Glutamatergic neuron (in vitro differentiated cells): ENCODE results near the gene MFSD6. TPM values are rescaled to one million over a fixed set of nuclear protein-coding genes. Genes with fewer than 3 reads are reported as not detected.

Experiments
- DNase-seq: peaks from one replicate; pipeline ENCODE4 v3.0.0; 2022
- H3K27ac Mint-ChIP-seq: one replicate; pipeline ENCODE4 v1.8.0; 2020; ENCODE audit warnings: mild to moderate bottlenecking, mixed read lengths, inconsistent platforms; ENCODE audit not compliant: unreplicated experiment
- H3K27me3 Mint-ChIP-seq: one replicate; pipeline ENCODE4 v1.8.0; 2020; ENCODE audit warnings: mild to moderate bottlenecking, moderate library complexity, mixed read lengths, inconsistent platforms; ENCODE audit not compliant: unreplicated experiment
- H3K36me3 Mint-ChIP-seq: one replicate; pipeline ENCODE4 v1.8.0; 2020; ENCODE audit warnings: mild to moderate bottlenecking, mixed read lengths, inconsistent platforms; ENCODE audit not compliant: unreplicated experiment
- H3K4me1 Mint-ChIP-seq: one replicate; pipeline ENCODE4 v1.8.0; 2020; ENCODE audit warnings: mild to moderate bottlenecking, low read depth, mixed read lengths, inconsistent platforms; ENCODE audit not compliant: unreplicated experiment
- H3K4me3 Mint-ChIP-seq: one replicate; pipeline ENCODE4 v1.8.0; 2020; ENCODE audit warnings: mild to moderate bottlenecking, mixed read lengths, inconsistent platforms; ENCODE audit not compliant: unreplicated experiment
- H3K9me3 Mint-ChIP-seq: one replicate; pipeline ENCODE4 v1.8.0; 2020; ENCODE audit warnings: mild to moderate bottlenecking, moderate library complexity, mixed read lengths, inconsistent platforms; ENCODE audit not compliant: unreplicated experiment
- CTCF ChIP-seq: fragments of 200-600 bp; sonication (generic); IDR thresholded peaks from one replicate; pipeline ENCODE4 v1.5.0; 2021; ENCODE audit not compliant: partially characterized antibody, unreplicated experiment
- total RNA-seq: library from RNA; stranded (reverse); fragmentation: NEBNext Ultra II Directional; extraction: Animal tissue kit (Norgen Biotek cat#: 25700); gene quantifications from one replicate; pipeline ENCODE4 v1.2.1, GENCODE V29; 2021; ENCODE audit not compliant: unreplicated experiment

Gene MFSD6
- total RNA-seq, 1 donor from 2014 or later, result 31.0 TPM

DNA sequence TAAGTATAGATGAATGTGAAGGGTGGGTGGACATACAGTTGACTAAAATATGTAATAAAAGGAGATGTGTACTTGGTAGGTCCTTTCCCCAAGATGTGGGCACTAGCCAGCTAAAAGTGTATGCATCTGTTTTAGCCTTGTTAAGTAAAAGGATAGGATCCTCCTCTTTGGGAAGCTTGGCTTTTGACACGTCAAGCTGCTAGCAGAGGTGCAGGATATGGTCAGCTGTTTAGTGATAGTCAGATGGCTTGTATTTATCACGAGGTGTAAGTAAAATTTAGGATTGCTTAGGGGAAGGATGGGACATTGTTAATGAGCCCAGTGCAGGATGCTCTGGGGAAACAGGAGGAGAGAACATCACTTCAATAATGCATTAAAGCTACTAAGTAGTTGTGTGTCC is 1.5 kb downstream of the MFSD6 start:
- H3K36me3 Mint-ChIP-seq, result no peaks in the 10 kb centered on the region
- no peak overlapping the region for H3K27ac Mint-ChIP-seq
- peak overlapping the region; percentile 85 for H3K4me3 Mint-ChIP-seq
- H3K27me3 Mint-ChIP-seq, result peaks cover 2% of the 10 kb centered on the region
- H3K9me3 Mint-ChIP-seq, result peaks cover 7% of the 10 kb centered on the region
- no peak for TF ChIP-seq CTCF
- no peaks in the 10 kb centered on the region for H3K4me1 Mint-ChIP-seq
- no peak for DNase-seq

DNA sequence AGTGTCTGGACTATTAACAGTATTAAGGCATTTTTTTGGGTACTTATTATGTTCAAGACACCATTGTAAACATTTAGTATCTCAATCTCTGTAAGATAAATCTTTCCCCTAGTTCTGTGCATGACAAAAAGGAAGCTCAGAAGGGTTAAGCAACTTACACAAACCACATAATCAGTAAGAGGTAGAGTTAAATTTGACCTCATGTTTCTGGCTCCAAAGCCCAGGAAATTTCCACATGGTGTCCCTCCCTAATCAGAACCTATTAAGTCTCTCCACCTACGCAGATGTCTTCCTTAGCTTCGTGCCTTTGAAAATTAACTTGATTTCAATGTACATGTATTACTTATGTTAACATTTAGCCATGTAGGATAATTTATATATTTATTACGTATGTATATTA is 2.0 kb downstream of the MFSD6 start:
- TF ChIP-seq CTCF, result no peak
- no peak for DNase-seq
- Mint-ChIP-seq H3K9me3 (peaks cover 7% of the 10 kb centered on the region), H3K27me3 (peaks cover 2% of the 10 kb centered on the region), H3K36me3 (no peaks in the 10 kb centered on the region), H3K27ac (no peak overlapping the region), H3K4me1 (no peaks in the 10 kb centered on the region), H3K4me3 (peak overlapping the region; percentile 85)

DNA sequence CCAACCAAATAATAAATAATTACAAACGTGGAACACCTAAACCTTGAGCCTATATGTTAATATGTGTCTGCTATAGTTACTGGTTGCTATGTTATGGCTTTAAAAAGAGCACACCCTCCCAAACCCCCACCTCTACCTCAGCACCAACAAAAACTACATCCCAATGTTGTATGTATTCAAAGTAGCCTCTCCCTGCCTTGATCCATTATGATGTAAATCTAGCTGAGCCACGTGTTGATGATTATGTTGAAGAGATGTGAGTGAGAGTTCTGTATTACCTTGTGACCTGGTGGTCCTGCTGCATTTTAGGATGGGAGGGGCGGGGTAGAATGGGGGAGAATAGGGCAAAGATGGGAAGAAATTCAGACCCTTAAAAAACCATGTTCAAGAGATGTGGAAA is 4.8 kb downstream of the MFSD6 start:
- no peak overlapping the region for H3K4me3 Mint-ChIP-seq
- DNase-seq, result no peak
- peaks cover 3% of the 10 kb centered on the region for H3K9me3 Mint-ChIP-seq
- no peaks in the 10 kb centered on the region for H3K36me3 Mint-ChIP-seq
- no peak overlapping the region for H3K27ac Mint-ChIP-seq
- TF ChIP-seq CTCF, result no peak
- H3K4me1 Mint-ChIP-seq, result peaks cover 5% of the 10 kb centered on the region
- H3K27me3 Mint-ChIP-seq, result peaks cover 2% of the 10 kb centered on the region

- Mint-ChIP-seq H3K36me3 (no peaks in the 10 kb centered on the region), H3K27me3 (peaks cover 2% of the 10 kb centered on the region), H3K27ac (no peak overlapping the region), H3K4me1 (peaks cover 5% of the 10 kb centered on the region), H3K4me3 (no peak overlapping the region), H3K9me3 (peaks cover 3% of the 10 kb centered on the region)
- no peak for TF ChIP-seq CTCF
- DNase-seq, result no peak
Measured at GRCh38 chr2:190413421-190413820, 5.3 kb downstream of the MFSD6 start.

DNA sequence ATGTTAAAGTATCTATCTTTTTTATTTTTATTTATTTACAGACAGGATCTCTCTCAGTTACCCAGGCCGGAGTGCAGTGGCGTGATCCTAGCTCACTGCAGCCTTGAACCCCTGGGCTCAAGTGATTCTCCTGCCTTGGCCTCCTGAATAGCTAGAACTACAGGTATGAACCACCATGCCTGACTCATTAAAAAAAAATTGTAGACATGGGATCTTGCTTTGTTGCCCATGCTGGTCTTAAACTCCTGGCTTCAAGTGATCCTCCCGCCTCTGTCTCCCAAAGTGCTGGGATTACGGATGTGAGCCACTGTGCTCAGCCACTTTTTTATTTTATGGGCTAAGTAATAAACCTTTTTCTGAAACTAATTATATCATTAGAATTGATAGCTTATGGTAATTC is 7.1 kb downstream of the MFSD6 start:
- no peaks in the 10 kb centered on the region for H3K36me3 Mint-ChIP-seq
- H3K9me3 Mint-ChIP-seq, result no peaks in the 10 kb centered on the region
- H3K27ac Mint-ChIP-seq, result no peak overlapping the region
- DNase-seq, result no peak
- no peak overlapping the region for H3K4me3 Mint-ChIP-seq
- peaks cover 5% of the 10 kb centered on the region for H3K4me1 Mint-ChIP-seq
- TF ChIP-seq CTCF, result no peak
- peaks cover 2% of the 10 kb centered on the region for H3K27me3 Mint-ChIP-seq
